Measurements from ENCODE around the gene ITGB3. TPM values are rescaled to one million over a fixed set of nuclear protein-coding genes. Genes with fewer than 3 reads are reported as not detected.

The ITGB3 gene
- total and polyA plus RNA-seq, 9 of the 15 experiments (the other 6 are each of a cell fraction or from before 2014, with no cell fraction given) = 0.08 to 2.6 (median 0.62) TPM; not detected in 1

- TF ChIP-seq ZNF3 (CRISPR knock-in tag; IDR thresholded peaks at IDR 0.05) (no peak), DDX20 (tag; IDR thresholded peaks at IDR 0.05; ENCODE audit: low read depth) (no peak), HDAC1 (IDR thresholded peaks at IDR 0.05) (0 out of 4 replicates have a peak, but pooled peaks of 1 of the 2 experiments have one; percentile 11), DPF2 (IDR thresholded peaks at IDR 0.05) (peak; percentile 76; the same call in 1 of the 2 replicates), RAD21 (CRISPR knock-in tag; conservative IDR thresholded peaks at IDR 0.05 in 1 of 2, IDR thresholded peaks at IDR 0.05 in 1 of 2) (no peak), ZNF696 (CRISPR knock-in tag; conservative IDR thresholded peaks at IDR 0.05) (no peak), JUN (IDR thresholded peaks at IDR 0.05; ENCODE audit: borderline replicate concordance, low read depth, low read length) (0 out of 2 replicates have a peak, but pooled peaks have one; percentile 3), JUN (CRISPR knock-in tag; IDR thresholded peaks at IDR 0.05; ENCODE audit: borderline replicate concordance) (0 out of 2 replicates have a peak, but pooled peaks have one; percentile 61), ZNF444 (CRISPR knock-in tag; IDR thresholded peaks at IDR 0.05) (no peak), ASH1L (IDR thresholded peaks at IDR 0.05; ENCODE audit: borderline replicate concordance, low read depth, partially characterized antibody) (no peak), ZBTB1 (CRISPR knock-in tag; IDR thresholded peaks at IDR 0.05; ENCODE audit: borderline replicate concordance, low read depth) (0 out of 2 replicates have a peak, but pooled peaks have one; percentile 34), HNRNPLL (IDR thresholded peaks at IDR 0.05; ENCODE audit: low read depth, low read length, poor library complexity, severe bottlenecking) (no peak), ZBTB26 (CRISPR knock-in tag; IDR thresholded peaks at IDR 0.05) (no peak), ZNF140 (CRISPR knock-in tag; IDR thresholded peaks at IDR 0.05) (no peak), NRF1 (conservative IDR thresholded peaks at IDR 0.05 in 1 of 2, IDR thresholded peaks at IDR 0.05 in 1 of 2) (peak; percentile 28 to 34; a peak in 2 of 4 replicates), FOXA3 (CRISPR knock-in tag; conservative IDR thresholded peaks at IDR 0.05 in 1 of 2, IDR thresholded peaks at IDR 0.05 in 1 of 2) (peak in 1 of 2 experiments; percentile 81; a peak in 2 of 4 replicates), ZSCAN29 (IDR thresholded peaks at IDR 0.05) (no peak), RFX1 (IDR thresholded peaks at IDR 0.05) (peak; percentile 81), HCFC1 (IDR thresholded peaks at IDR 0.05; ENCODE audit: low read depth, low read length) (no peak)
- TF ChIP-seq, protein P1, sequence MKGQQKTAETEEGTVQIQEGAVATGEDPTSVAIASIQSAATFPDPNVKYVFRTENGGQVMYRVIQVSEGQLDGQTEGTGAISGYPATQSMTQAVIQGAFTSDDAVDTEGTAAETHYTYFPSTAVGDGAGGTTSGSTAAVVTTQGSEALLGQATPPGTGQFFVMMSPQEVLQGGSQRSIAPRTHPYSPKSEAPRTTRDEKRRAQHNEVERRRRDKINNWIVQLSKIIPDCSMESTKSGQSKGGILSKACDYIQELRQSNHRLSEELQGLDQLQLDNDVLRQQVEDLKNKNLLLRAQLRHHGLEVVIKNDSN (CRISPR knock-in tag; IDR thresholded peaks at IDR 0.05) = no peak
- TF ChIP-seq, protein P2, sequence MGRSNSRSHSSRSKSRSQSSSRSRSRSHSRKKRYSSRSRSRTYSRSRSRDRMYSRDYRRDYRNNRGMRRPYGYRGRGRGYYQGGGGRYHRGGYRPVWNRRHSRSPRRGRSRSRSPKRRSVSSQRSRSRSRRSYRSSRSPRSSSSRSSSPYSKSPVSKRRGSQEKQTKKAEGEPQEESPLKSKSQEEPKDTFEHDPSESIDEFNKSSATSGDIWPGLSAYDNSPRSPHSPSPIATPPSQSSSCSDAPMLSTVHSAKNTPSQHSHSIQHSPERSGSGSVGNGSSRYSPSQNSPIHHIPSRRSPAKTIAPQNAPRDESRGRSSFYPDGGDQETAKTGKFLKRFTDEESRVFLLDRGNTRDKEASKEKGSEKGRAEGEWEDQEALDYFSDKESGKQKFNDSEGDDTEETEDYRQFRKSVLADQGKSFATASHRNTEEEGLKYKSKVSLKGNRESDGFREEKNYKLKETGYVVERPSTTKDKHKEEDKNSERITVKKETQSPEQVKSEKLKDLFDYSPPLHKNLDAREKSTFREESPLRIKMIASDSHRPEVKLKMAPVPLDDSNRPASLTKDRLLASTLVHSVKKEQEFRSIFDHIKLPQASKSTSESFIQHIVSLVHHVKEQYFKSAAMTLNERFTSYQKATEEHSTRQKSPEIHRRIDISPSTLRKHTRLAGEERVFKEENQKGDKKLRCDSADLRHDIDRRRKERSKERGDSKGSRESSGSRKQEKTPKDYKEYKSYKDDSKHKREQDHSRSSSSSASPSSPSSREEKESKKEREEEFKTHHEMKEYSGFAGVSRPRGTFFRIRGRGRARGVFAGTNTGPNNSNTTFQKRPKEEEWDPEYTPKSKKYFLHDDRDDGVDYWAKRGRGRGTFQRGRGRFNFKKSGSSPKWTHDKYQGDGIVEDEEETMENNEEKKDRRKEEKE (IDR thresholded peaks at IDR 0.05; ENCODE audit: borderline replicate concordance in 1 of 2, control insufficient read depth in 1 of 2, low read depth in 2 of 2, low read length in 1 of 2) = no peak
Observed at GRCh38 chr17:47279062-47279801, 25.6 kb downstream of the ITGB3 start (continued).
